Inflammatory macrophage treated with lipopolysaccharide for 4 hours (primary cell): ENCODE results near the gene PLAAT2.
"Not testable (repeated sequence)": the region's sequence is repeated elsewhere in the genome, so short reads cannot be mapped to it uniquely, and the experiment has no call there.

Experiments used
- DNase-seq: peaks from one replicate; pipeline ENCODE4 v3.0.0-alpha.2; 2020

The PLAAT2 gene

GRCh38 chr11:63547061-63547460 lies 16.1 kb downstream of the PLAAT2 start:
- no peak for DNase-seq

GRCh38 chr11:63543711-63544110 lies 19.5 kb downstream of the PLAAT2 start:
- peak; percentile 24 for DNase-seq

GRCh38 chr11:63542506-63542905 lies 20.7 kb downstream of the PLAAT2 start:
- DNase-seq = not testable (repeated sequence)

GRCh38 chr11:63537293-63538101 lies 25.7 kb downstream of the PLAAT2 start:
- no peak for DNase-seq

GRCh38 chr11:63536669-63537292 lies 26.4 kb downstream of the PLAAT2 start, which contains the start of gene PLAAT4:
Gene PLAAT4, plus strand, starts transcription at chr11:63536808. Its CDS starts 61 bp downstream, at chr11:63536869.
- peak; percentile 82 for DNase-seq

- DNase-seq = no peak
Observed at GRCh38 chr11:63535734-63536133, 27.4 kb downstream of the PLAAT2 start.

GRCh38 chr11:63534895-63535461 lies 28.2 kb downstream of the PLAAT2 start:
- DNase-seq = no peak

GRCh38 chr11:63534076-63534475 lies 29.1 kb downstream of the PLAAT2 start:
- DNase-seq = no peak

- no peak for DNase-seq
Observed at GRCh38 chr11:63532799-63533475, 30.2 kb downstream of the PLAAT2 start.

- DNase-seq = no peak
Observed at GRCh38 chr11:63532117-63532516, 31.1 kb downstream of the PLAAT2 start.

GRCh38 chr11:63531074-63531792 lies 31.9 kb downstream of the PLAAT2 start:
- DNase-seq = not testable (repeated sequence)

- DNase-seq = no peak
Observed at GRCh38 chr11:63530021-63530420, 33.2 kb downstream of the PLAAT2 start.

GRCh38 chr11:63529373-63529772 lies 33.8 kb downstream of the PLAAT2 start:
- not testable (repeated sequence) for DNase-seq

- DNase-seq = not testable (repeated sequence)
Observed at GRCh38 chr11:63528729-63529278, 34.4 kb downstream of the PLAAT2 start.

- DNase-seq = not testable (repeated sequence)
Observed at GRCh38 chr11:63528156-63528555, 35.0 kb downstream of the PLAAT2 start.

- DNase-seq = no peak
Observed at GRCh38 chr11:63527667-63528066, 35.5 kb downstream of the PLAAT2 start.

- DNase-seq = no peak
Observed at GRCh38 chr11:63523151-63523550, 40.0 kb downstream of the PLAAT2 start.

GRCh38 chr11:63521896-63522295 lies 41.3 kb downstream of the PLAAT2 start:
- DNase-seq = no peak

- DNase-seq = no peak
Observed at GRCh38 chr11:63520606-63521170, 42.5 kb downstream of the PLAAT2 start.

GRCh38 chr11:63518548-63518947 lies 44.6 kb downstream of the PLAAT2 start:
- DNase-seq = no peak

- no peak for DNase-seq
Observed at GRCh38 chr11:63517156-63517555, 46.0 kb downstream of the PLAAT2 start.

GRCh38 chr11:63516109-63516508 lies 47.1 kb downstream of the PLAAT2 start:
- DNase-seq = no peak
